HL-60 (cell line): ENCODE results near the gene SAE1.

Experiments
- CTCF ChIP-seq: IDR thresholded peaks from one replicate; pipeline ENCODE4 v1.5.1; 2011; ENCODE audit warnings: low read length, control low read depth, inconsistent platforms; ENCODE audit not compliant: insufficient read depth
- GABPA ChIP-seq: IDR thresholded peaks from 2 replicates; pipeline ENCODE4 v1.6.1; 2012; ENCODE audit warnings: low read depth
- TF ChIP-seq, protein P1 (sequence below): IDR thresholded peaks from 2 replicates; pipeline ENCODE4 v1.6.1; 2012; ENCODE audit warnings: low read depth; ENCODE audit not compliant: insufficient replicate concordance

DNA sequence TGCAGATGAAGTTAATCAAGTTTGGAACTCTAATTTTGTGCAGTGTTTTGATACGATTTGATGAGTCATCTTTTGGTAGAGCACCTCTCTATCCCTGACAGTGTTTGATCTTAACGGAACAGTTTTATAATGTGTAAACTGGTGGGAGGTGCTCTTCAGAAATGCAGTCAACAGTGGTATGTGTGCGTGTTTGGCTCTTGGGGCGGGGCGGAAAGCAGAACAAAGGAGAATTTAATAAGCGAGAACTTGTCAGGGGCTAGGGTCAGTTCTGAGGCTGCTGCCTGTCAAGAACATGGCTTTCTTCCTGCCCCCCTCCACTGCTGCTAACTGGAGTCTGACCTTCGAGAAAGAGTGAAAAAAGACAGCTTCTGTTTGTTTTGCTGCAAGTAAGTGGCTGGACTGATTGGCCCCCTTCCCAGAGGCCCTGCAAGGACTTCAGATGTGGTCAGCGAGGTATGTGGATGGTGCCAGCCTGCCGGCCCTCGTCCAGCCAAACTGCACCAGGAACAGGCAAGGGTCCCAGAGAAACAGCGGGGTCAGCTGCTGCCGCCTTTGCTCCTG lies 59.6 kb downstream of the SAE1 start:
- TF ChIP-seq CTCF (no peak), GABPA (no peak)
- TF ChIP-seq, protein P1, sequence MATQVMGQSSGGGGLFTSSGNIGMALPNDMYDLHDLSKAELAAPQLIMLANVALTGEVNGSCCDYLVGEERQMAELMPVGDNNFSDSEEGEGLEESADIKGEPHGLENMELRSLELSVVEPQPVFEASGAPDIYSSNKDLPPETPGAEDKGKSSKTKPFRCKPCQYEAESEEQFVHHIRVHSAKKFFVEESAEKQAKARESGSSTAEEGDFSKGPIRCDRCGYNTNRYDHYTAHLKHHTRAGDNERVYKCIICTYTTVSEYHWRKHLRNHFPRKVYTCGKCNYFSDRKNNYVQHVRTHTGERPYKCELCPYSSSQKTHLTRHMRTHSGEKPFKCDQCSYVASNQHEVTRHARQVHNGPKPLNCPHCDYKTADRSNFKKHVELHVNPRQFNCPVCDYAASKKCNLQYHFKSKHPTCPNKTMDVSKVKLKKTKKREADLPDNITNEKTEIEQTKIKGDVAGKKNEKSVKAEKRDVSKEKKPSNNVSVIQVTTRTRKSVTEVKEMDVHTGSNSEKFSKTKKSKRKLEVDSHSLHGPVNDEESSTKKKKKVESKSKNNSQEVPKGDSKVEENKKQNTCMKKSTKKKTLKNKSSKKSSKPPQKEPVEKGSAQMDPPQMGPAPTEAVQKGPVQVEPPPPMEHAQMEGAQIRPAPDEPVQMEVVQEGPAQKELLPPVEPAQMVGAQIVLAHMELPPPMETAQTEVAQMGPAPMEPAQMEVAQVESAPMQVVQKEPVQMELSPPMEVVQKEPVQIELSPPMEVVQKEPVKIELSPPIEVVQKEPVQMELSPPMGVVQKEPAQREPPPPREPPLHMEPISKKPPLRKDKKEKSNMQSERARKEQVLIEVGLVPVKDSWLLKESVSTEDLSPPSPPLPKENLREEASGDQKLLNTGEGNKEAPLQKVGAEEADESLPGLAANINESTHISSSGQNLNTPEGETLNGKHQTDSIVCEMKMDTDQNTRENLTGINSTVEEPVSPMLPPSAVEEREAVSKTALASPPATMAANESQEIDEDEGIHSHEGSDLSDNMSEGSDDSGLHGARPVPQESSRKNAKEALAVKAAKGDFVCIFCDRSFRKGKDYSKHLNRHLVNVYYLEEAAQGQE, result no peak
